GM12891 (cell line): ENCODE results near the gene KIF11.
"Not testable (repeated sequence)": the region's sequence is repeated elsewhere in the genome, so short reads cannot be mapped to it uniquely, and the experiment has no call there.

Source experiments
- DNase-seq: peaks from one replicate; pipeline ENCODE4 v3.0.0; 2011; ENCODE audit warnings: low spot score; ENCODE audit not compliant: insufficient read length
- FAIRE-seq: peaks from 2 replicates; lab custom pipeline; 2011; peaks lifted over from hg19 to GRCh38; lab: Jason Lieb, UNC
- PAX5 ChIP-seq: IDR thresholded peaks from 2 replicates; pipeline ENCODE4 v1.6.1; 2011; ENCODE audit warnings: low read length, moderate library complexity, mild to moderate bottlenecking; ENCODE audit not compliant: insufficient read depth, severe bottlenecking
- POLR2A ChIP-seq: IDR thresholded peaks from 2 replicates; pipeline ENCODE4 v1.6.1; 2011; ENCODE audit warnings: low read depth, low read length, control low read depth
- POLR2AphosphoS5 ChIP-seq: IDR thresholded peaks from 2 replicates; pipeline ENCODE4 v1.6.1; 2011; ENCODE audit warnings: low read depth, low read length, control low read depth
- POU2F2 ChIP-seq: IDR thresholded peaks from 2 replicates; pipeline ENCODE4 v1.6.1; 2011; ENCODE audit warnings: low read depth, mild to moderate bottlenecking, control low read depth, low read length, moderate library complexity
- SPI1 ChIP-seq: IDR thresholded peaks from 2 replicates; pipeline ENCODE4 v1.6.1; 2011; ENCODE audit warnings: low read depth, low read length, control low read depth
- TAF1 ChIP-seq: IDR thresholded peaks from 2 replicates; pipeline ENCODE4 v1.6.1; 2011; ENCODE audit warnings: low read depth, low read length, control low read depth

Gene KIF11

GRCh38 chr10:92569071-92569470 lies 23.9 kb upstream of the KIF11 start:
- FAIRE-seq: no peak
- no peak for TF ChIP-seq TAF1
- TF ChIP-seq POU2F2: no peak
- TF ChIP-seq POLR2AphosphoS5: no peak
- no peak for TF ChIP-seq POLR2A
- TF ChIP-seq PAX5: no peak
- TF ChIP-seq SPI1: no peak

DNA sequence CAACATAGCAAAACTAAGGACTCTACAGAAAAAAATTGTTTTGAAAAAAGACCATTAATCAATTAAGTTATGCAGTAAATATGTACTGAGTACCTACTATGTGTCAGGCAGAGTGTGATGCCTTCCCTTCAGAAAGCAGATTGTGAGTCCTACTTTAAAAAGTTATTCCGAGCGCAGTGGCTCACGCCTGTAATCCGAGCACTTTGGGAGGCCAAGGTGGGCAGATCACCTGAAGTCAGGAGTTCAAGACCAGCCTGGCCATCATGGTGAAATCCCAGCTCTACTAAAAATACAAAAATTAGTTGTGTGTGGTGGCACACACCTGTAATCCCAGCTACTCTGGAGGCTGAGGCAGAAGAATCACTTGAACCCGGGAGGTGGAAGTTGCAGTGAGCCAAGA lies 23.3 kb upstream of the KIF11 start:
- DNase-seq, FAIRE-seq: not testable (repeated sequence)

More at GRCh38 chr10:92569071-92569470, 23.9 kb upstream of the KIF11 start:
- DNase-seq: no peak

- FAIRE-seq (no peak), DNase-seq (no peak)
- no peak for TF ChIP-seq TAF1
- TF ChIP-seq SPI1: no peak
Observed at GRCh38 chr10:92571649-92572048, 21.3 kb upstream of the KIF11 start.

DNA sequence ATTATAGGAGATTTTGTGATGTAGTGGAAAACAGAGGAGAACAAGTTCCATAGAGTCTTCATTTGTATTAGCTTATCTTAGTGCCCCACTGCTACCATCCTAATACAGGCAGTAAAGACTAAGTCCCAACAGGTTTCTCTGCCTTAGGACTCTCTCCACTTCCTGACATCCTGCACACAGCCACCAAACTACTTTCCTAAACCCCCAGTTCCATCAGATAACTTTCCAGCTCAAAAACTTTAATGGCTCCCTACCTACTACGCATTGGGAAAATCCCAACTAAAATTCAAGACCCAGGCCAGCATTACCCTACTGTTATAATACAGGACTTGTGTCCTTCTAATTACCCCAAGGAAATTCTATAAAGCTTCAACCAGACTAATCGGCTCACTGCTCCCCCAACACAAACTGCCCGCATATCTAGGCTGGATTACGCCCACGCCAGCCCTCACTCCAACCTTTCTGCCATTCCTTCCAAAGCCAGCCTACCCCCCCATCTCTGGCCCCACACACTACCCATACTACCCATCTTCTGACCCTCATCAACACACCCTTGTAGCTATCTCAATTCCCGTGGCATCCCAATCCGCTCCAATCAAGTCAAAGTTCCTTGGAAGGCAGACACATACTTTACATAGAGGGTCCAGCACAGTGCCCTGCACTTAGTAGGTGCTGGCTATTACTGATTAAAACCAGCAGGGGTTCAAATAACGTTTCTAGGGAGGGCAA lies 20.4 kb upstream of the KIF11 start:
- FAIRE-seq (no peak), DNase-seq (no peak)
- TF ChIP-seq SPI1 (no peak), POU2F2 (no peak), TAF1 (no peak), PAX5 (no peak), POLR2AphosphoS5 (no peak)

- no peak for FAIRE-seq
- TF ChIP-seq POLR2A (no peak), POU2F2 (no peak), POLR2AphosphoS5 (no peak), SPI1 (no peak), TAF1 (no peak), PAX5 (no peak)
- DNase-seq: no peak
Observed at GRCh38 chr10:92573091-92573797, 19.7 kb upstream of the KIF11 start.

DNA sequence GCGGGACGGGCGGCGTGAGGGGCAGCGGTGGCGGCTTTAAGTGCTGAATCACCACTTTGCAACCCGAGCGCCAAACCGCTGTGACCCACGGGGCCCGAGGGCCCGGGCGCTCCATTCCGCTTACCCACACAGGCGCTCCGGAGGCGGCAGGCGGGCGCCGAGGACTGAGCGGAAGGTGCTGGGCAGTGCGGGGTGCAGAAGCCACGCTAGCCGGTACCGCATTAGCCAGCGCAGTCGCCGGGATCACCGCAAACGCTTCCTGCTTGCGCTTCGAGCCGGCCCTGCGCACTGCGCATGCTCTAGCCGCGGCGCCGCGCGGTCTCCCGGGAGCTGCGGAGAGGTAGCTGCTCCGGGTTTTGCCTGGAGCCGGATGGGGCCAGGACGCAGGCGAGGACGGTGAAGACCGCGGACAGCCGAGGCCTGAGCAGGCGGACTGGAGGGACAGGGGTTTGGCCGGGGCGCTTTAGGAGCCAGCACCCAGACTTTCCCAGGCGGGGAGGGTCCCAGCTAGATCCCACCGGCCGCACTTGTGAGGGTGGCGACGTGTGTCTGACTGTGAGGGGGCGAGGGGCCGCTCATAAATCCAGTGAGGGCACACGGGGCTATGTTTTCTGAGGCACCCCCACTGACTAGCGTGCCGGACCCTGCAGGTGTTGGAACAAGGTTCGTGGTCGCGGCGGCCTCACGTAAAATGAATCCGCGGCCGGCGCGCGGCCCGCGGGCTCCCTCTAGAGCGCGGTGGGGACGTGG lies 19.0 kb upstream of the KIF11 start, which contains the start of gene IDE:
Gene IDE (minus strand): TSS at position 296 of the 750 bp plus-strand sequence. CDS start 74 bp downstream, at position 222.
- FAIRE-seq: peak; percentile 95
- DNase-seq: peak; percentile 80
- TF ChIP-seq PAX5 (peak; percentile 17), TAF1 (peak; percentile 22; the same call in 1 of the 2 replicates), POLR2A (0 out of 2 replicates have a peak, but pooled peaks have one; percentile 39), POLR2AphosphoS5 (no peak)

DNA sequence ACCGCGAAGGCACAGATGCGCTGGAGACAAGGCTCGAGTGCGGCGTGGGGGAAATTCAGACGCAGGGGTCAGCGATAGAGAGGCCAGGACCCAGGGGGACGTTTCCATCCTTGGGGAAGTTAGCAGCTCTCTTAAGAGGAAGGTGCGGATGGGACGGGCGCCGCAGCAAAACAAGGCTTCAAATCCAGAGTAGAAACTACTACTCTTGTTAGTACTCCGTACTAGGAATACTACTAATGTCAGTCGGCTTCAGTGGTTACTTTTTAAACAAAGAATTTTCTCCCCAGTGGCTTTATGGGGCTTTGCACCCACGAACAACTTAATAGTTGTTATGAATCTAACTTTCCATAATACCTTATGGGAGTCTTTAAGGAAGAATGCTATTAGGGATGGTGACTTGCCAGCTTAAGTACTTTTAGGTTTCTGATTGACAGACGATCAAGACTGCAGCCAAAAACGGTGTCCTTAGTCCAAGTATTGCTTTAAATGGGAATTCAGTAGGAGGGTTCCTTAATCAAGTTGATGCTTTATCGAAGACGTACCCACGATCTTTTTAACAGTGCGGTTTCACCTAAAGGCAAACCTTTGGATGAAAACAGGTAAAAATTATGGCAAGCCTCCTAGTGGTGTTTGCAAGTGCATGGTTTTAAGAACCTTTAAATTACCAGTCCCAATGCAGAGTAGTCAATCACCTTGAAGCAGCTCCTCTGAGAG lies 18.2 kb upstream of the KIF11 start:
- no peak for FAIRE-seq
- DNase-seq: no peak
- TF ChIP-seq TAF1 (no peak; the same call in 1 of the 2 replicates), POU2F2 (no peak), PAX5 (no peak), POLR2A (no peak), POLR2AphosphoS5 (no peak), SPI1 (no peak)

GRCh38 chr10:92575961-92576360 lies 17.0 kb upstream of the KIF11 start:
- FAIRE-seq (no peak), DNase-seq (no peak)
- TF ChIP-seq SPI1: no peak
- no peak for TF ChIP-seq POU2F2
- no peak for TF ChIP-seq PAX5
- TF ChIP-seq POLR2AphosphoS5: no peak

DNA sequence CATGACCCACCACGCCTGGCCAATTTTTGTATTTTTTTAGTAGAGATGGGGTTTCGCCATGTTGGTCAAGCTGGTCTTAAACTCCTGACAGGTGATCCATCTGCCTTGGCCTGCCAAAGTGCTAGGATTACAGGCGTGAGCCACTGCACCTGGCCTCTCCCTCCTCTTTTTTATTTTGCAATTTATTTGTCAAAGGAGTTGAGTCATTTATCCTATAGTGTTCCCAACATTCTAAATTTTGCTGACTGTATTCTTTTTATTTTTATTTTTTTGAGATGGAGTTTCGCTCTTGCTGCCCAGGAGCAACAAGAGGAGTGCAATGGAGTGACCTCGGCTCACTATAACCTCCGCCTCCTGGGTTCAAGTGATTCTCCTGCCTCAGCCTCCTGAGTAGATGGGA lies 10.6 kb upstream of the KIF11 start:
- FAIRE-seq, DNase-seq: not testable (repeated sequence)
